ENCODE measurements around the gene MYO18B. TPM values are rescaled to one million over a fixed set of nuclear protein-coding genes. Genes with fewer than 3 reads are reported as not detected.

The MYO18B gene
- total RNA-seq, 1 experiment from 2014 or later: 0.05 TPM

DNA sequence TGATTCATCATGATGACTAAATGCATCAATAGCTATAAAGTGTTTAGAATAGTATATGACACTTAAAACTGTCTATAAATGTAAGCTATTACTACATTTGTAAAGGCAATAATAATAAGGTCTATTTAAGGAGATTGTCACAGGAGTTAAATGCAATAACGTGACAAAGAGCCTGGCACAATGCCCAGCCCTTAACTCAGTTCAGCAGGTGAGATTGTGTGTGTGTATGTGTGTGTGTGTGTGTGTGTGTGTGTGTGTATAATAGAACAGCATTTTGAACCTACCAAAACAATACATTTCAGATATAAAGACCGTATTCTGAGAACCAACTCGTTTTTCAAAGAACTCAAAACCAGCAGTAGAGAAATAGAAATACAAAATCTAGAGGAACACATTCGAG lies 177.5 kb downstream of the MYO18B start:
- ATAC-seq: no peak
- H3K4me2 ChIP-seq (ENCODE audit: low read length): no peak overlapping the region
- POLR2A ChIA-PET: no interaction called here
- no peaks in the 10 kb centered on the region for H3K9me3 ChIP-seq (ENCODE audit: control insufficient read depth in 1 of 2, insufficient read depth in 1 of 2, low read depth in 1 of 2, low read length in 2 of 2)
- no peaks in the 10 kb centered on the region for H3K36me3 ChIP-seq (ENCODE audit: control insufficient read depth in 1 of 2, insufficient read depth in 2 of 2, low read length in 2 of 2)
- H3K4me1 ChIP-seq (ENCODE audit: control insufficient read depth in 1 of 2, insufficient read depth in 2 of 2, low read length in 2 of 2): no peaks in the 10 kb centered on the region
- TF ChIP-seq ZFX (IDR thresholded peaks at IDR 0.05) (no peak), ZBTB33 (IDR thresholded peaks at IDR 0.05; ENCODE audit: extremely low read depth, insufficient replicate concordance, low read length) (no peak), ZNF274 (IDR thresholded peaks at IDR 0.05; ENCODE audit: low read depth, low read length) (no peak), POLR2AphosphoS5 (IDR thresholded peaks at IDR 0.05; ENCODE audit: low read depth, low read length) (no peak), EZH2 (IDR thresholded peaks at IDR 0.05) (no peak), ELF1 (IDR thresholded peaks at IDR 0.05; ENCODE audit: borderline replicate concordance, low read depth) (no peak), FOSL1 (IDR thresholded peaks at IDR 0.05; ENCODE audit: low read depth) (no peak), TCF7L2 (IDR thresholded peaks at IDR 0.05; ENCODE audit: borderline replicate concordance, extremely low read depth, insufficient read depth, insufficient read length) (no peak), MAX (IDR thresholded peaks at IDR 0.05) (no peak), YY1 (IDR thresholded peaks at IDR 0.05; ENCODE audit: extremely low read depth, insufficient replicate concordance, low read depth, low read length) (no peak), JUND (IDR thresholded peaks at IDR 0.05) (no peak), POLR2A (IDR thresholded peaks at IDR 0.05; ENCODE audit: borderline replicate concordance, extremely low read depth, insufficient read depth, insufficient read length) (no peak), CBX3 (IDR thresholded peaks at IDR 0.05; ENCODE audit: low read depth) (no peak), CTCF (IDR thresholded peaks at IDR 0.05 in 2 of 3, conservative IDR thresholded peaks at IDR 0.05 in 1 of 3; ENCODE audit: borderline replicate concordance in 1 of 3, insufficient read depth in 1 of 3, low read depth in 2 of 3, low read length in 2 of 3) (no peak), SP1 (IDR thresholded peaks at IDR 0.05; ENCODE audit: low read depth) (no peak), EGR1 (IDR thresholded peaks at IDR 0.05; ENCODE audit: low read depth) (no peak), SRF (IDR thresholded peaks at IDR 0.05; ENCODE audit: low read depth) (no peak), EZH2phosphoT487 (IDR thresholded peaks at IDR 0.05; ENCODE audit: borderline replicate concordance) (no peak), SIN3A (IDR thresholded peaks at IDR 0.05; ENCODE audit: low read depth) (no peak)
- BruUV-seq (replicated peaks): no TSS peak
- H2AFZ ChIP-seq (ENCODE audit: low read depth, low read length, poor library complexity, severe bottlenecking): no peak overlapping the region
- H3K27ac ChIP-seq (ENCODE audit: low read depth, low read length): no peak overlapping the region
- no peaks in the 10 kb centered on the region for H3K79me2 ChIP-seq (ENCODE audit: insufficient read depth, low read length)
- no peaks in the 10 kb centered on the region for H3K9me2 ChIP-seq (ENCODE audit: insufficient read depth)
- DNase-seq (ENCODE audit: low read depth, low spot score): no peak
- intact Hi-C loops (cut with micrococcal nuclease): no loop called here
- no peak overlapping the region for H3K9ac ChIP-seq (ENCODE audit: low read length)
- RAD21 ChIA-PET (ENCODE audit: low non-redundant PET in 1 of 2, low total read pairs in 2 of 2, uncharacterized antibody in 2 of 2, unreplicated experiment in 2 of 2): no interaction called here
- peaks cover 66% of the 10 kb centered on the region for H3K27me3 ChIP-seq (ENCODE audit: insufficient read depth, low read length)
- CTCF ChIA-PET: interaction anchor here (0.9 kb wide), 1 partner anchor 16 kb away, joined by 4 read pairs; no protein-coding TSS in a partner anchor
- no peaks in the 10 kb centered on the region for H4K20me1 ChIP-seq (ENCODE audit: insufficient read depth)
- no peak overlapping the region for H3K4me3 ChIP-seq (replicated peaks in 1 of 2; ENCODE audit: low read depth in 1 of 2, low read length in 2 of 2)
